Neuronal stem cell (in vitro differentiated cells): ENCODE results near the gene STUB1.

Experiments
- DNase-seq: peaks from one replicate; pipeline ENCODE4 v3.0.0-alpha.2; 2013; ENCODE audit warnings: low spot score
- H2AFZ ChIP-seq: one replicate; pipeline ENCODE4 v1.6.1; 2013; ENCODE audit warnings: mild to moderate bottlenecking, low read length, inconsistent platforms
- H2AK5ac ChIP-seq: 2 replicates; pipeline ENCODE4 v1.6.1; 2013; ENCODE audit warnings: low read depth, mild to moderate bottlenecking, inconsistent platforms, low read length, moderate library complexity, mixed read lengths
- H2BK120ac ChIP-seq: 2 replicates; pipeline ENCODE4 v1.6.1; 2013; ENCODE audit warnings: low read depth, mild to moderate bottlenecking, inconsistent platforms, low read length, moderate library complexity, mixed read lengths
- H2BK12ac ChIP-seq: one replicate; pipeline ENCODE4 v1.6.1; 2013; ENCODE audit warnings: low read length, inconsistent platforms
- H2BK15ac ChIP-seq: 2 replicates; pipeline ENCODE4 v1.6.1; 2013; ENCODE audit warnings: mild to moderate bottlenecking, low read length, inconsistent platforms, mixed read lengths
- H2BK5ac ChIP-seq: one replicate; pipeline ENCODE4 v1.6.1; 2013; ENCODE audit warnings: inconsistent platforms, mild to moderate bottlenecking, low read length, moderate library complexity
- H3K14ac ChIP-seq: one replicate; pipeline ENCODE4 v1.6.1; 2013; ENCODE audit warnings: low read length, inconsistent platforms
- H3K18ac ChIP-seq: 2 replicates; pipeline ENCODE4 v1.6.1; 2013; ENCODE audit warnings: low read length, inconsistent platforms
- H3K23ac ChIP-seq: 2 replicates; pipeline ENCODE4 v1.6.1; 2013; ENCODE audit warnings: low read depth, mild to moderate bottlenecking, mixed read lengths, low read length, inconsistent platforms; ENCODE audit not compliant: poor library complexity
- H3K27ac ChIP-seq: replicated peaks from 3 replicates; pipeline ENCODE4 v1.5.1; 2013; ENCODE audit warnings: low read length, inconsistent platforms
- H3K27me3 ChIP-seq, 3 experiments: 2 replicates each; pipeline ENCODE4 v1.6.1; 2013; ENCODE audit warnings: low read length in 3 of 3, mild to moderate bottlenecking in 2 of 3, inconsistent platforms in 1 of 3, low read depth in 1 of 3, mixed read lengths in 1 of 3, moderate library complexity in 1 of 3; ENCODE audit not compliant: control insufficient read depth in 3 of 3, insufficient read depth in 3 of 3
- H3K36me3 ChIP-seq, 2 donors: replicated peaks in 1 of 2; 2 replicates each; pipeline ENCODE4 v1.6.1; 2013; ENCODE audit warnings: low read length in 2 of 2; ENCODE audit not compliant: control insufficient read depth in 2 of 2, insufficient read depth in 2 of 2
- H3K4ac ChIP-seq: 2 replicates; pipeline ENCODE4 v1.6.1; 2013; ENCODE audit warnings: inconsistent platforms, mild to moderate bottlenecking, low read length, moderate library complexity
- H3K4me1 ChIP-seq, 2 donors: 1 replicate in 1 of 2; 2 replicates in 1 of 2; pipeline ENCODE4 v1.6.1; 2013; ENCODE audit warnings: low read length in 2 of 2, low read depth in 1 of 2; ENCODE audit not compliant: control insufficient read depth in 2 of 2, insufficient read depth in 1 of 2
- H3K4me2 ChIP-seq: one replicate; pipeline ENCODE4 v1.6.1; 2013; ENCODE audit warnings: mild to moderate bottlenecking, low read length, inconsistent platforms; ENCODE audit not compliant: insufficient read depth, poor library complexity, severe bottlenecking
- H3K4me3 ChIP-seq, 2 donors: 2 replicates each; pipeline ENCODE4 v1.5.1; 2013; ENCODE audit warnings: low read length in 2 of 2, mild to moderate bottlenecking in 2 of 2, inconsistent platforms in 1 of 2, moderate library complexity in 1 of 2
- H3K79me1 ChIP-seq: one replicate; pipeline ENCODE4 v1.6.1; 2013; ENCODE audit warnings: low read depth, mild to moderate bottlenecking, inconsistent platforms, low read length, moderate library complexity
- H3K9ac ChIP-seq: one replicate; pipeline ENCODE4 v1.6.1; 2013; ENCODE audit warnings: mild to moderate bottlenecking, low read depth, low read length, inconsistent platforms; ENCODE audit not compliant: poor library complexity
- H3K9me3 ChIP-seq, 2 donors: replicated peaks in 1 of 2; 2 replicates each; pipeline versions ENCODE3 to v1.6.1; 2013; ENCODE audit warnings: low read length in 2 of 2, mild to moderate bottlenecking in 2 of 2, inconsistent platforms in 1 of 2, low read depth in 1 of 2, mixed read lengths in 1 of 2, moderate library complexity in 1 of 2; ENCODE audit not compliant: control insufficient read depth in 2 of 2, insufficient read depth in 1 of 2
- H4K8ac ChIP-seq: one replicate; pipeline ENCODE4 v1.6.1; 2013; ENCODE audit warnings: low read depth, mild to moderate bottlenecking, inconsistent platforms, low read length, moderate library complexity
- H4K91ac ChIP-seq: one replicate; pipeline ENCODE4 v1.6.1; 2013; ENCODE audit warnings: low read length, low read depth, mild to moderate bottlenecking, inconsistent platforms; ENCODE audit not compliant: poor library complexity
- WGBS, 2 donors: extraction: QIAGEN DNeasy Blood & Tissue Kit; methylation state at CpG; one replicate each; pipeline ENCODE4 v1.1.7; 2013; ENCODE audit warnings: missing lambda C conversion rate in 2 of 2, mixed read lengths in 1 of 2; ENCODE audit not compliant: insufficient read length in 2 of 2, insufficient replicate concordance in 1 of 2; ENCODE audit errors: extremely low coverage in 2 of 2; 5-methylcytosine and 5-hydroxymethylcytosine counted together

Gene STUB1

DNA sequence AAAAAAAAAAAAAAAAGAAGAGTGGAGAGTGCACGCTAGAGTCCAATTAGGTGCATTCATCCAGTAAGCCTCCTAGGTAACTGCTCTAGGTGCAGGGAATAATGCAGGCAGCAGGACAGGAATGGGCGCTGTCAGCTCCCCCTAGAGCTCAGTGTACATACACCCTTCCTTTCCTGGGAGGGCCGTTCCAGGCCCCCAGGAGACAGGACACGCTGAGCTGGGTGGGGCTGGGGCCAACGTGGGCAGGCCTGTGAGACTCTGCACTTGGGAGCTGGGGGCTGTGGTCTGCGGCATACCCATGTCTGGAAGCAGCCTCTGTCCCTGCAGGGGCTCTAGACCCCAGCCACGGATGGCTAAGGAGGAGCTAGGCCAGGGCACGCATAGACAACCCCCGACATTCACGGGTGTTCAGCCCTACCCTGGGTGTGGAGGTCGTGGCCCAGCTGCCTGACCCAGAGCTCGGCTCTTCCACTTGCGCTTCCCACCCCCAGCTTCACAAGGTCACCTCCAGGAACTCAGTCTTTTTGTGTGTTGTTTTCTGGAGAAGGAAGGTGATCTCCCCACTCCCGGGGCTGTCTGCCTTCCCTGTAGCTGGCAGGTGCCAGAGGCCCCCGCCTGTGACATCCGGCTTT, 39.7 kb downstream of the STUB1 start:
- no peak overlapping the region for H4K91ac ChIP-seq
- peak overlapping the region; percentile 88 for H2BK12ac ChIP-seq
- no peak overlapping the region for H2AFZ ChIP-seq
- peak overlapping the region; percentile 30 for H2BK15ac ChIP-seq
- peaks cover 15 to 31% of the 10 kb centered on the region in 2 donors for H3K36me3 ChIP-seq
- WGBS, 2 donors = no CpG with 5 or more reads among the region's 16 CpGs
- no peak for DNase-seq
- peak overlapping the region; percentile 88 to 93 for H3K4me3 ChIP-seq
- H3K14ac ChIP-seq = peak overlapping the region; percentile 94
- peaks cover 41% of the 10 kb centered on the region for H3K79me1 ChIP-seq
- no peaks in the 10 kb centered on the region for H3K27me3 ChIP-seq
- H2AK5ac ChIP-seq = peak overlapping the region; percentile 93
- peak overlapping the region; percentile 99 for H3K23ac ChIP-seq
- H3K4me2 ChIP-seq = peak overlapping the region; percentile 93
- no peaks in the 10 kb centered on the region for H3K9me3 ChIP-seq
- H3K9ac ChIP-seq = peak overlapping the region; percentile 100
- H2BK120ac ChIP-seq = no peak overlapping the region
- H4K8ac ChIP-seq = peak overlapping the region; percentile 95
- H3K4ac ChIP-seq = no peak overlapping the region
- peaks cover 39 to 49% of the 10 kb centered on the region in 2 donors for H3K4me1 ChIP-seq
- H3K18ac ChIP-seq = peak overlapping the region; percentile 93
- peak overlapping the region; percentile 100 for H2BK5ac ChIP-seq
- H3K27ac ChIP-seq = peak overlapping the region; percentile 98

GRCh38 chr16:720447-720989, 40.3 kb downstream of the STUB1 start:
- no CpG with 5 or more reads among the region's 38 CpGs for WGBS, 2 donors
- H3K27me3 ChIP-seq = no peaks in the 10 kb centered on the region
- peaks cover 39 to 49% of the 10 kb centered on the region in 2 donors for H3K4me1 ChIP-seq
- peak overlapping the region; percentile 80 for H4K91ac ChIP-seq
- peak overlapping the region; percentile 98 for H3K27ac ChIP-seq
- H2BK120ac ChIP-seq = no peak overlapping the region
- peak overlapping the region; percentile 90 for H3K14ac ChIP-seq
- H2BK15ac ChIP-seq = peak overlapping the region; percentile 30
- no peaks in the 10 kb centered on the region for H3K9me3 ChIP-seq
- H4K8ac ChIP-seq = peak overlapping the region; percentile 19
- peak overlapping the region; percentile 77 for H2AFZ ChIP-seq
- H2BK5ac ChIP-seq = peak overlapping the region; percentile 100
- peak overlapping the region; percentile 99 for H3K23ac ChIP-seq
- H3K4ac ChIP-seq = peak overlapping the region; percentile 97
- DNase-seq = no peak
- H3K9ac ChIP-seq = peak overlapping the region; percentile 100
- H2AK5ac ChIP-seq = peak overlapping the region; percentile 93
- peaks cover 15 to 31% of the 10 kb centered on the region in 2 donors for H3K36me3 ChIP-seq
- H3K18ac ChIP-seq = peak overlapping the region; percentile 100
- H2BK12ac ChIP-seq = peak overlapping the region; percentile 63
- peak overlapping the region; percentile 93 for H3K4me2 ChIP-seq
- peak overlapping the region; percentile 88 to 93 for H3K4me3 ChIP-seq
- peaks cover 37% of the 10 kb centered on the region for H3K79me1 ChIP-seq

GRCh38 chr16:720990-721764, 41.0 kb downstream of the STUB1 start, which contains the start of gene ANTKMT:
Gene ANTKMT (plus strand): TSS chr16:721146. CDS start chr16:721275, 129 bp downstream.
- H2AFZ ChIP-seq = peak within 1 kb of the TSS; percentile 77
- H3K4me2 ChIP-seq = peak within 1 kb of the TSS; percentile 93
- H3K4ac ChIP-seq = peak within 1 kb of the TSS; percentile 97
- peak within 1 kb of the TSS; percentile 96 for H2BK15ac ChIP-seq
- H4K8ac ChIP-seq = peak within 1 kb of the TSS; percentile 95
- peak within 1 kb of the TSS; percentile 100 for H3K18ac ChIP-seq
- peak within 1 kb of the TSS; percentile 100 for H2BK5ac ChIP-seq
- H2AK5ac ChIP-seq = peak within 1 kb of the TSS; percentile 100
- peak within 1 kb of the TSS; percentile 88 to 93 for H3K4me3 ChIP-seq
- peak within 1 kb of the TSS; percentile 98 for H3K27ac ChIP-seq
- H3K4me1 ChIP-seq = peaks cover 39 to 49% of the 10 kb centered on the region in 2 donors
- H4K91ac ChIP-seq = peak within 1 kb of the TSS; percentile 80
- H3K9me3 ChIP-seq = no peaks in the 10 kb centered on the region
- DNase-seq = peak; percentile 88
- peaks cover 15 to 31% of the 10 kb centered on the region in 2 donors for H3K36me3 ChIP-seq
- no CpG with 5 or more reads among the region's 106 CpGs for WGBS, 2 donors
- H3K79me1 ChIP-seq = peaks cover 35% of the 10 kb centered on the region
- H2BK12ac ChIP-seq = peak within 1 kb of the TSS; percentile 88
- no peak within 1 kb of the TSS for H2BK120ac ChIP-seq
- H3K23ac ChIP-seq = peak within 1 kb of the TSS; percentile 99
- peaks cover 0 to under 1% (median 0%) of the 10 kb centered on the region in 3 experiments for H3K27me3 ChIP-seq
- peak within 1 kb of the TSS; percentile 100 for H3K9ac ChIP-seq
- H3K14ac ChIP-seq = peak within 1 kb of the TSS; percentile 94
